HCT116 (cell line): Measurements from ENCODE around the gene ESRP2.

Experiments
- CTCF ChIP-seq, 3 experiments: fragments of 200-600 bp in 1 of 3; sonication (generic) in 1 of 3; IDR thresholded peaks in 2 of 3; conservative IDR thresholded peaks in 1 of 3; 2 replicates each; pipeline ENCODE4 v1.5.1; 2012 to 2017; ENCODE audit warnings: low read depth in 2 of 3, low read length in 2 of 3, antibody characterized with exemption in 1 of 3, borderline replicate concordance in 1 of 3, control low read depth in 1 of 3, mild to moderate bottlenecking in 1 of 3, mixed read lengths in 1 of 3, mixed run types in 1 of 3, moderate library complexity in 1 of 3; ENCODE audit not compliant: insufficient read depth in 1 of 3
- EZH2 ChIP-seq: fragments of 200-600 bp; sonication (generic); IDR thresholded peaks from 2 replicates; pipeline ENCODE4 v1.6.1; 2017; ENCODE audit warnings: antibody characterized with exemption, mixed run types
- EZH2phosphoT487 ChIP-seq: fragments of 200-600 bp; IDR thresholded peaks from 2 replicates; pipeline ENCODE4 v1.6.1; 2018; ENCODE audit warnings: antibody characterized with exemption, borderline replicate concordance
- FOSL1 ChIP-seq: IDR thresholded peaks from 2 replicates; pipeline ENCODE4 v1.6.1; 2012; ENCODE audit warnings: low read depth
- POLR2A ChIP-seq: IDR thresholded peaks from 2 replicates; pipeline ENCODE4 v1.7.0; 2011; ENCODE audit warnings: borderline replicate concordance; ENCODE audit not compliant: insufficient read depth, insufficient read length; ENCODE audit errors: extremely low read depth
- RAD21 ChIP-seq: IDR thresholded peaks from 2 replicates; pipeline ENCODE4 v1.6.1; 2012; ENCODE audit warnings: low read depth, mild to moderate bottlenecking
- SIN3A ChIP-seq: IDR thresholded peaks from 2 replicates; pipeline ENCODE4 v1.6.1; 2012; ENCODE audit warnings: low read depth
- SP1 ChIP-seq: IDR thresholded peaks from 2 replicates; pipeline ENCODE4 v1.6.1; 2012; ENCODE audit warnings: low read depth

- TF ChIP-seq CTCF (IDR thresholded peaks at IDR 0.05 in 2 of 3, conservative IDR thresholded peaks at IDR 0.05 in 1 of 3; ENCODE audit: borderline replicate concordance in 1 of 3, insufficient read depth in 1 of 3, low read depth in 2 of 3, low read length in 2 of 3) (no peak), RAD21 (no peak), SIN3A (no peak), POLR2A (no peak), EZH2phosphoT487 (no peak), EZH2 (no peak), SP1 (no peak), FOSL1 (no peak)
Measured at GRCh38 chr16:68197250-68197649, 38.7 kb downstream of the ESRP2 start.
